IPS-18a (cell line): ENCODE measurements around the gene USP5.

ENCODE experiments used
- H3K27ac ChIP-seq: one replicate; pipeline ENCODE4 v1.5.1; 2013; ENCODE audit warnings: low read length
- H3K27me3 ChIP-seq: one replicate; pipeline ENCODE4 v1.6.1; 2013; ENCODE audit warnings: mild to moderate bottlenecking, low read length; ENCODE audit not compliant: control insufficient read depth, insufficient read depth
- H3K36me3 ChIP-seq: one replicate; pipeline ENCODE4 v1.6.1; 2013; ENCODE audit warnings: low read depth, low read length; ENCODE audit not compliant: control insufficient read depth
- H3K4me1 ChIP-seq: one replicate; pipeline ENCODE4 v1.6.1; 2013; ENCODE audit warnings: low read depth, low read length; ENCODE audit not compliant: control insufficient read depth
- H3K4me3 ChIP-seq: one replicate; pipeline ENCODE4 v1.5.1; 2013; ENCODE audit warnings: low read length
- H3K9ac ChIP-seq: one replicate; pipeline ENCODE4 v1.6.1; 2013; ENCODE audit warnings: mild to moderate bottlenecking, low read length, moderate library complexity
- H3K9me3 ChIP-seq: one replicate; pipeline ENCODE4 v1.6.1; 2013; ENCODE audit warnings: low read depth, low read length; ENCODE audit not compliant: control insufficient read depth

USP5 gene

DNA sequence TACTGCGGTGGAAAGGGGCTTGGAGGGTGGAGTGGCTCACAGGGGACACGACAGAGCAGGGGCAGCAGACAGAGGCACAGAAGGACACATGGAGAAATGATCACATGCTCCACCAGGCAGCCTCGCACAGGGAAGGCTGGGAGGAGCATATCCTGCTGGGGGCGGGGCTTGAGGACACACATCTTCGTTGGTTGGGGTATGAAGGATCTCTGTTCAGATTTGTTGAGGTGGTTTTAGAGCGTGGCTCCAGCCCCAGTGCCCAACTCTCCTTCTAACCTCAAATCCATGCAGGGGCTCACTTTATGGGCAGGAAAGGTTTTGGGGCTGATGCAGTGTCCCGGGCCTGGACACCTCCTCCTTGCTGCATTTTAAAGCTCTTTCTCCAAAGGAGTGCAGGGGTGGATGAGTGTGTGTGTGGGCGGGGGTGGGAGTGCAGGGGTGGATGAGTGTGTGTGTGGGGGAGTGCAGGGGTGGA lies 24.5 kb upstream of the USP5 start:
- Histone ChIP-seq H3K9me3 (no peaks in the 10 kb centered on the region), H3K27ac (no peak overlapping the region), H3K9ac (no peak overlapping the region), H3K4me1 (peaks cover 5% of the 10 kb centered on the region), H3K36me3 (peaks cover 19% of the 10 kb centered on the region), H3K27me3 (peaks cover 12% of the 10 kb centered on the region), H3K4me3 (no peak overlapping the region)

DNA sequence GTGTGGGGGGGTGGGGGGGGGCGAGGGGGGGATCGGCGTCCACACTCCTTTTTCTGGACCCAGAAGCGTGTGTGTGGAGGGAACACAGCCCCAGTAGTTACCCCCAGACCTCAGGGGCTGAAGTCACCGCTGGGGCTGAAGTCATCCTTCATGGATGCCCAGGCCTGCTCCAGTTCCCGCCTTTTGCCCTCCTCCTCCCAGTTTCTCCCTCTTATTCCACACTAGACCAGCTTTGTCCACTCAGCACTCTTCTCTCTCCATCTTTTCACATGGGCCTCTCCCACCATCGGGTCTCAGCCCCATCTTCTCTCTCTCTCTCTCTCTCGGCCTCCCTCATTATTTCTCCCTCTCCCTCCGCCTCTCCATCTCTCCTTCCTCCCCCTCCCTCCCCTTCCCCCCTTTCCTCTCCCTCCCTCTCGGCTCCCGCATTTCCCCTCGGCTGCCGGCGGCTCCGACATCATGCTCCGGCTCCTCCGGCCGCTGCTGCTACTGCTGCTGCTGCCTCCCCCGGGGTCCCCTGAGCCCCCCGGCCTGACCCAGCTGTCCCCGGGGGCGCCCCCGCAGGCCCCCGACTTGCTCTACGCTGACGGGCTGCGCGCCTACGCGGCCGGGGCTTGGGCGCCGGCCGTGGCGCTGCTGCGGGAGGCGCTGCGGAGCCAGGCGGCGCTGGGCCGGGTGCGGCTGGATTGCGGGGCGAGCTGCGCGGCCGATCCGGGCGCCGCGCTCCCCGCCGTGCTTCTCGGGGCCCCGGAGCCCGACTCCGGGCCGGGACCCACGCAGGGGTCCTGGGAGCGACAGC lies 23.8 kb upstream of the USP5 start, which contains the start of gene P3H3:
Gene P3H3 (plus strand): TSS at position 426 of the 799 bp plus-strand sequence. CDS start 34 bp downstream, at position 460.
- peaks cover 21% of the 10 kb centered on the region for H3K36me3 ChIP-seq
- H3K4me1 ChIP-seq = peaks cover 5% of the 10 kb centered on the region
- no peaks in the 10 kb centered on the region for H3K9me3 ChIP-seq
- no peak within 1 kb of the TSS for H3K27ac ChIP-seq
- H3K4me3 ChIP-seq = peak within 1 kb of the TSS; percentile 84
- peaks cover 12% of the 10 kb centered on the region for H3K27me3 ChIP-seq
- peak within 1 kb of the TSS; percentile 61 for H3K9ac ChIP-seq

DNA sequence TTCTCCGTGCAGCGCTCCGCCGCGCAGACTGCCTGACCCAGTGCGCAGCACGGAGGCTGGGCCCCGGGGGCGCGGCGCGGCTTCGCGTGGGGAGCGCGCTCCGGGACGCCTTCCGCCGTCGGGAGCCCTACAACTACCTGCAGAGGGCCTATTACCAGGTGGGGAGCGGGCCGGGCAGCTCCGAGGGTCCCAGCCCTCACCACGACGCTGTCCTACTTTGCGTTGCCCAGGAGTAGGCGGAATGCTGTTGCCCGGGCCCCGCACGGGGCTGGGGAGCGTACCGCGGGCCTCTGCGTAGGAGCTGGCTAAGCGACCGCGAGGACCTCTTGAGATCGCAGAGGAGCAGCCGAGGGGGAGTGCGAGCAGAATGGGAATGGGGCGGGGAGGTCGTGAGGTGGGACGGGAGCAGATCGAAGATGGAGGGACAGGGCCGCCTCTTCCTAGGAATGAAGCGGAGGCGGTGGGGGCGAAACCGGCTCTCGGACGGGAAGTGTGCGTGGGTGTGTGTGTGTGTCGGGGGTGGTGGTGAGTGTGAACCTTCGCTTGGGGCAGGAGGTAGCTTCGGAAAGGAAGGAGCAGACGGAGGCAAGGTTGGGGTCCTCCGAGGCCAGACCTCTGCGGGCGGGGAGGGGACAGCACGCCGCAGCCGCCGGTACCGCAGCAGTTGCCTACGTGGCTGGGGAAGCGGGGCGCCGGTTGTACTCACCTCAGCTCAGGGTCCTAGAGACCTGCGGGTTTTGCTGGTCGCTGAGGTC lies 23.0 kb upstream of the USP5 start:
- Histone ChIP-seq H3K4me3 (peak overlapping the region; percentile 84), H3K27ac (no peak overlapping the region), H3K36me3 (peaks cover 29% of the 10 kb centered on the region), H3K9me3 (no peaks in the 10 kb centered on the region), H3K4me1 (peaks cover 5% of the 10 kb centered on the region), H3K27me3 (peaks cover 12% of the 10 kb centered on the region), H3K9ac (peak overlapping the region; percentile 61)

DNA sequence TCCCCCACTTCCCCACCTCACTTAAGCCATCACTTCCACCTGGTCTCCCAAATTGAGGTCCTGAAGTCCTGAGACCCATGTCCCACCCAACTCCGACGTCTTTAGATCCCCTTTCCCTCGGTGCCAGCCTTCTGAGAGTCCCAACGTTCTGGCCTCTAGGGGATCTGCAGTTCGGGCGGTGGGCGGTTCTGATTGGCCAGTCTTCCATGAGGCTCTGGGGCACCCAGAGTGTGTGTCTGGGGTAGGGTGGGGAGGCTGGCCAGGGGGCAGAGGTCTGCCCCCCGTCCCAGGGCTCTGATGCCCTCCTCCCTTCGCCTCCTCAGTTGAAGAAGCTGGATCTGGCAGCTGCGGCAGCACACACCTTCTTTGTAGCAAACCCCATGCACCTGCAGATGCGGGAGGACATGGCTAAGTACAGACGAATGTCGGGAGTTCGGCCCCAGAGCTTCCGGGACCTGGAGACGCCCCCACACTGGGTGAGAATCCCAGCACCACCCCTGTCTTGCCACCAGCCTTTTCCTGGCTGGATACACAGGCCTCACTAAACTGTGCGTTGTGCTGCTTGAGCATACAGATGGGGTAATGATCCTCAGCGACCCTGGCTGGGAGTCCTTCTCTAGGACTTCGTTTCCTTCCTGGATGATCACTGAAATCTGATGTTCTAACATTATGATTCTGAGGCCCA lies 22.3 kb upstream of the USP5 start:
- Histone ChIP-seq H3K9me3 (no peaks in the 10 kb centered on the region), H3K27ac (no peak overlapping the region), H3K9ac (peak overlapping the region; percentile 61)

DNA sequence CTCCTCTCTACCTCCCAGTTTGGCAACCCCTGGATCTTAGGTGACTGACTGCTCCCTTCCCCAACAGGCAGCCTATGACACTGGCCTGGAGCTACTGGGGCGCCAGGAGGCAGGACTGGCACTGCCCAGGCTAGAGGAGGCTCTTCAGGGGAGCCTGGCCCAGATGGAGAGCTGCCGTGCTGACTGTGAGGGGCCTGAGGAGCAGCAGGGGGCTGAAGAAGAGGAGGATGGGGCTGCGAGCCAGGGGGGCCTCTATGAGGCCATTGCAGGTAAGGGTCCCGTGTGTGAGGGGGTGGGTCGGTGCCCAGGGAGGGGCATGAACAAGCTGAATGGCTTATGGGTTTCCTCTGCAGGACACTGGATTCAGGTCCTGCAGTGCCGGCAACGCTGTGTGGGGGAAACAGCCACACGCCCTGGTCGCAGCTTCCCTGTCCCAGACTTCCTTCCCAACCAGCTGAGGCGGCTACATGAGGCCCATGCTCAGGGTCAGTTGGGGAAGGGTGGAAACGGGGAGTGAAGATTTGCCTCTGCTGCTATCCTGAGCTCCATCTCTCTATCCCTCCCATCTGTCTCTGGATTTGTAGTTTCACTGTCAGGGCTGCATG lies 21.6 kb upstream of the USP5 start:
- H3K36me3 ChIP-seq = peaks cover 34% of the 10 kb centered on the region
- H3K4me3 ChIP-seq = no peak overlapping the region
- peaks cover 5% of the 10 kb centered on the region for H3K4me1 ChIP-seq
- no peaks in the 10 kb centered on the region for H3K9me3 ChIP-seq
- H3K27me3 ChIP-seq = peaks cover 1% of the 10 kb centered on the region
- no peak overlapping the region for H3K27ac ChIP-seq
- H3K9ac ChIP-seq = no peak overlapping the region

More for the DNA sequence above, 22.3 kb upstream of the USP5 start:
- Histone ChIP-seq H3K27me3 (peaks cover 8% of the 10 kb centered on the region), H3K36me3 (peaks cover 34% of the 10 kb centered on the region), H3K4me3 (peak overlapping the region; percentile 84), H3K4me1 (peaks cover 5% of the 10 kb centered on the region)

DNA sequence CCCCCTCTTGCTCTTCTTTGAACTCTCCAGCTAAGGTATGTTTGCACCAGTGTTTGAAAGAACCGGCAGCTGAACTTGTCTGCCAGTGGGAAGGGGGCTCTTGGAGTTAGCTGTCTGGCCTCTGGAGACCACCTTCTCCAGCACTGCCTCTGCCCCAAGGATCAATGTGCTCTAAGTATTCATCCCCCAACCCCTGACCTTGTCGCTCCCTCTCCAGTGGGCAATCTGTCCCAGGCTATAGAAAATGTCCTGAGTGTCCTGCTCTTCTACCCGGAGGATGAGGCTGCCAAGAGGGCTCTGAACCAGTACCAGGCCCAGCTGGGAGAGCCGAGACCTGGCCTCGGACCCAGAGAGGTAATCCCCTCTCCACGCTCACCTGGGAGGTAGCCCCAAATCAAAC lies 21.0 kb upstream of the USP5 start:
- no peaks in the 10 kb centered on the region for H3K27me3 ChIP-seq
- no peak overlapping the region for H3K9ac ChIP-seq
- H3K9me3 ChIP-seq = no peaks in the 10 kb centered on the region
- H3K27ac ChIP-seq = no peak overlapping the region
- peaks cover 5% of the 10 kb centered on the region for H3K4me1 ChIP-seq
- H3K36me3 ChIP-seq = peaks cover 34% of the 10 kb centered on the region
- no peak overlapping the region for H3K4me3 ChIP-seq

DNA sequence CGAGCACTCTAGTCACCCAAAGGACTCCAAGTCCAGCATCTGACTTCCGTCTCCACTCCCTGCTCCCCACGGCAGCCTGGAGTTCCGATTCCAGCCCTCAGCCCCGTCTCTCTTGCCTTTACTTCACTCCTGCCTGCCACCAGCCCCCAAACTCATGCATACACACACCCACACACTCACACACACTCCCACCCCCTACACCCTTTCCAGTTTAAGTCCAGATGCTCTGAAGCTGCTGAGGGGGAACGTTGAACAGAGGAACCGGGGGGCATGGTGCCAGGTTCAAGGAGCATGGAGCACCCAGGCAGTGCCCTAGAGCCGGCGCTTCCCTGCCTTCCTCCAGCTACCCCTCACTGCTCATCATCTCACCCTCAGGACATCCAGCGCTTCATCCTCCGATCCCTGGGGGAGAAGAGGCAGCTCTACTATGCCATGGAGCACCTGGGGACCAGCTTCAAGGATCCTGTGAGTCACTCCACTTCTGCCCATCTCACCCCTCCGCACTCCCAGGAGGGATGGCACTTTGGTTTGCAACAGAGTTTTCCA lies 20.4 kb upstream of the USP5 start:
- H3K36me3 ChIP-seq = peaks cover 34% of the 10 kb centered on the region
- H3K4me3 ChIP-seq = no peak overlapping the region
- no peak overlapping the region for H3K27ac ChIP-seq
- no peaks in the 10 kb centered on the region for H3K27me3 ChIP-seq
- H3K4me1 ChIP-seq = peaks cover 5% of the 10 kb centered on the region
- no peak overlapping the region for H3K9ac ChIP-seq
- H3K9me3 ChIP-seq = no peaks in the 10 kb centered on the region

DNA sequence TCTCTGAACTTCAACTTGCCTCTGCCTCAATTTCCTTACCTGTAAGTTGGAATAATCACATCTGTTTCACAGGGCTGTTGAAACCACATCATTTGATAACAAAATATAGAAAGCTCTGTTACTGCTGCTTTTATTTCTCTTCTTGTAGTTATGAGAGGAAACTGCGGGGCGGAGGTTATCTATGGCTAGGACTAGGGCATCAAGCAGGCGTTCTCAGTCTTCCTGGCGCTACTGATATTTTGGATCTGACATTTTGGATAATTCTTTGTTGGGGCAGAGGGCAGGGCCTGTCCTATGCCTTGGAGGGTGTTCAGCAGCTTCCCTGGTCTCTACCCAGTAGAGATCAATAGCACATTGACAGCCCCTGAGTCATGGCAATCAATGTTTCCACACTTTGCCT lies 19.8 kb upstream of the USP5 start:
- Histone ChIP-seq H3K9me3 (no peaks in the 10 kb centered on the region), H3K4me1 (peaks cover 2% of the 10 kb centered on the region), H3K36me3 (peaks cover 37% of the 10 kb centered on the region), H3K9ac (no peak overlapping the region), H3K27me3 (no peaks in the 10 kb centered on the region), H3K4me3 (no peak overlapping the region), H3K27ac (no peak overlapping the region)

DNA sequence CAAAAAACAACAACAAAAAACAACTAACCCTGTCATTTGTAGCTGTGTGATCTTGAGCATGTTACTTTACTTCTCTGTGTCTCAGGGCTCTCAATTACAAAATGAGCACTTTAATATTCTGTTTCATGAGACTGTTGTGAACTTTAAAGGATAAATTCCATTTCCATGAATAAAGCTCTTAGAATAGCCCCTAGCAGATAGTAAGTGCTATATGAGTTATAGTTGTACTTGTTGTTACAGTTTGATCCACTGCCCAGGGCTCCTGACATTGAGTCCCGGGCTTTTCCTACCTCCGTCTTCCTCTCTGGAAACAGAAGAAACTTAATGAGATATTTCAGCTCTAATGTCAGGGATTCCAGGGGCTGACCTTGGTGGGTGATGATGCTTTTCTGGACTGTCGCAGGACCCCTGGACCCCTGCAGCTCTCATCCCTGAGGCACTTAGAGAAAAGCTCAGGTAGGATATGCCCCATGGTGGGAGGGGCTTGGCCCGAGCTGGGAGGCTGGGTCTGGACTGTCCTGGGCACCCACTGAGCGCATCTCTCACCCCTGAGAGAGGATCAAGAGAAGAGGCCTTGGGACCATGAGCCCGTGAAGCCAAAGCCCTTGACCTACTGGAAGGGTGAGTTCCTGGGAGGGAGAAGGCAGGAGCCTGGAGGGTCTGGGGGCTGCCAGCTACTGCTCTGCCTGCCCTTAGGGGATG lies 18.6 kb upstream of the USP5 start:
- H3K9ac ChIP-seq = no peak overlapping the region
- H3K27me3 ChIP-seq = no peaks in the 10 kb centered on the region
- peaks cover 49% of the 10 kb centered on the region for H3K36me3 ChIP-seq
- H3K4me3 ChIP-seq = no peak overlapping the region
- H3K4me1 ChIP-seq = no peaks in the 10 kb centered on the region
- no peak overlapping the region for H3K27ac ChIP-seq
- no peaks in the 10 kb centered on the region for H3K9me3 ChIP-seq

DNA sequence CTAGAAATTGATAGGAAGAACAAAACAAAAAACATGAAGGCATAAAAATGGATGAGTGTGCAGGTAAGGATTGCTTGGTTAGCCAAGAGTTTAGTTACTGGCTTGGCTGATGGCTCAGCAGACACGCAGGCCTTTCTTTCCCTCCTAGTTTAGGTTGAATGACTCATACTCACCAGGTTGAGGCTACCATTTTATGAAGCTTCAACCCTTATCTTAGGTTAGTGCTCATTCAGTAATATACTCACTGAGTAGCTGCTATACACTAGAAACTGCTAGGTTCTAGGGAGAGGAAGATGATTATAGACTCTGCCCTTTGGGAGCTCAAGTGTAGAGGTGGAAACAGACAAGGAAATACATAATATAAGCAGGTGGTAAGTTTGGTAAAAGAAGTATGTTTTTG lies 17.7 kb upstream of the USP5 start:
- Histone ChIP-seq H3K27ac (no peak overlapping the region), H3K9me3 (no peaks in the 10 kb centered on the region), H3K4me1 (no peaks in the 10 kb centered on the region), H3K36me3 (peaks cover 58% of the 10 kb centered on the region), H3K27me3 (no peaks in the 10 kb centered on the region), H3K9ac (no peak overlapping the region), H3K4me3 (no peak overlapping the region)
